Astrocyte (in vitro differentiated cells and primary cell): ENCODE results near the gene TRIM5. TPM values are rescaled to one million over a fixed set of nuclear protein-coding genes. Genes with fewer than 3 reads are reported as not detected.

Source experiments
- DNase-seq: peaks from one replicate; pipeline ENCODE4 v3.0.0-alpha.2; 2010; ENCODE audit warnings: low read depth
- FAIRE-seq: peaks from 2 replicates; lab custom pipeline; 2011; peaks lifted over from hg19 to GRCh38; lab: Jason Lieb, UNC
- H2AFZ ChIP-seq: 2 replicates; pipeline ENCODE4 v1.6.0; 2012; ENCODE audit warnings: low read depth, low read length, inconsistent platforms
- H3K27ac ChIP-seq: 2 replicates; pipeline ENCODE4 v1.5.1; 2011; ENCODE audit warnings: low read depth, low read length, inconsistent platforms
- H3K27me3 ChIP-seq: 2 replicates; pipeline ENCODE4 v1.6.0; 2011; ENCODE audit warnings: low read length, inconsistent platforms; ENCODE audit not compliant: insufficient read depth
- H3K36me3 ChIP-seq: 2 replicates; pipeline ENCODE4 v1.5.1; 2011; ENCODE audit warnings: low read length, inconsistent platforms; ENCODE audit not compliant: insufficient read depth
- H3K4me1 ChIP-seq: 2 replicates; pipeline ENCODE4 v1.5.1; 2011; ENCODE audit warnings: low read length, inconsistent platforms; ENCODE audit not compliant: insufficient read depth
- H3K4me2 ChIP-seq: 2 replicates; pipeline ENCODE4 v1.6.0; 2012; ENCODE audit warnings: low read length, inconsistent platforms
- H3K4me3 ChIP-seq: 2 replicates; pipeline ENCODE4 v1.5.1; 2011; ENCODE audit warnings: low read depth, mild to moderate bottlenecking, low read length, inconsistent platforms; ENCODE audit not compliant: insufficient read depth
- H3K79me2 ChIP-seq: 2 replicates; pipeline ENCODE4 v1.6.0; 2012; ENCODE audit warnings: mild to moderate bottlenecking, low read length, inconsistent platforms; ENCODE audit not compliant: insufficient read depth
- H3K9ac ChIP-seq: 2 replicates; pipeline ENCODE4 v1.6.0; 2012; ENCODE audit warnings: mild to moderate bottlenecking, low read length, inconsistent platforms
- H3K9me3 ChIP-seq: 2 replicates; pipeline ENCODE4 v1.5.1; 2012; ENCODE audit warnings: low read depth, mild to moderate bottlenecking, low read length, inconsistent platforms; ENCODE audit not compliant: insufficient read depth
- H4K20me1 ChIP-seq: 2 replicates; pipeline ENCODE4 v1.6.0; 2012; ENCODE audit warnings: low read length, inconsistent platforms; ENCODE audit not compliant: insufficient read depth
- H3K27ac Mint-ChIP-seq: one replicate; pipeline ENCODE4 v1.8.0; 2021; ENCODE audit warnings: mild to moderate bottlenecking, mixed read lengths; ENCODE audit not compliant: unreplicated experiment
- H3K27me3 Mint-ChIP-seq: one replicate; pipeline ENCODE4 v1.8.0; 2021; ENCODE audit warnings: low read depth, mixed read lengths; ENCODE audit not compliant: unreplicated experiment
- H3K36me3 Mint-ChIP-seq: one replicate; pipeline ENCODE4 v1.8.0; 2021; ENCODE audit warnings: low read depth, mixed read lengths; ENCODE audit not compliant: unreplicated experiment
- H3K4me1 Mint-ChIP-seq: one replicate; pipeline ENCODE4 v1.8.0; 2021; ENCODE audit warnings: low read depth, mixed read lengths; ENCODE audit not compliant: unreplicated experiment
- H3K4me3 Mint-ChIP-seq: one replicate; pipeline ENCODE4 v1.8.0; 2021; ENCODE audit warnings: mild to moderate bottlenecking, moderate library complexity, mixed read lengths; ENCODE audit not compliant: unreplicated experiment
- H3K9me3 Mint-ChIP-seq: one replicate; pipeline ENCODE4 v1.8.0; 2021; ENCODE audit warnings: mild to moderate bottlenecking, mixed read lengths; ENCODE audit not compliant: unreplicated experiment
- CTCF ChIP-seq: IDR thresholded peaks from 2 replicates; pipeline ENCODE4 v1.5.1; 2011; ENCODE audit warnings: low read depth, mild to moderate bottlenecking, inconsistent platforms, low read length, moderate library complexity; ENCODE audit not compliant: insufficient read depth
- EZH2 ChIP-seq: IDR thresholded peaks from 2 replicates; pipeline ENCODE4 v1.6.1; 2012; ENCODE audit warnings: mild to moderate bottlenecking, low read length, inconsistent platforms; ENCODE audit not compliant: insufficient read depth
- total RNA-seq: library from RNA; stranded (reverse); gene quantifications from 2 replicates; pipeline ENCODE4 v1.2.1, GENCODE V29; 2021

The TRIM5 gene
- total RNA-seq, 1 donor from 2014 or later: 55.6 TPM

DNA sequence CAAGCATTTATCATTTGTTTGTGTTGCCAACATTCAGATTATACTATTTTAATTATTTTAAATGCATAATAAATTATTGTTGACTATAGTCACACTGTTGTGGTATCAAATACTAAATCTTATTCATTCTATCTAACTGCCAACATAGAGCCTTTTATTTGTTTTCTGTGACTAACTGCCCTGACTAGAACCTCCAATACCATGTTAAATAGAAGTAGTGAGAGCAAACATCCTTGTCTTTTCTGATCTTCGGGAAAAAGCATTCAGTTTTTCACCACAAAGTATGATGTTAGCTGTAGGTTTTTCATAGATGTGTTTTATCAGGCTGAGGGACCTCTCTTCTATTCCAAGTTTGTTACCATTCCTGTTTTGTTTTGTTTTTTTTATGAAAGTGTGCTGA, 44.9 kb downstream of the TRIM5 start:
- H3K4me3 ChIP-seq: no peak overlapping the region
- TF ChIP-seq CTCF: no peak
- no peak for TF ChIP-seq EZH2
- H3K9ac ChIP-seq: no peak overlapping the region
- H3K9me3 Mint-ChIP-seq: no peaks in the 10 kb centered on the region
- H3K4me1 Mint-ChIP-seq: no peaks in the 10 kb centered on the region
- no peaks in the 10 kb centered on the region for H4K20me1 ChIP-seq
- no peak overlapping the region for H2AFZ ChIP-seq
- no peaks in the 10 kb centered on the region for H3K9me3 ChIP-seq
- H3K27me3 ChIP-seq: no peaks in the 10 kb centered on the region
- no peak for DNase-seq
- H3K36me3 Mint-ChIP-seq: peaks cover 15% of the 10 kb centered on the region
- no peak for FAIRE-seq
- H3K27ac ChIP-seq: no peak overlapping the region
- H3K4me2 ChIP-seq: no peak overlapping the region
- H3K4me3 Mint-ChIP-seq: no peak overlapping the region
- H3K36me3 ChIP-seq: no peaks in the 10 kb centered on the region
- H3K27ac Mint-ChIP-seq: no peak overlapping the region
- H3K4me1 ChIP-seq: no peaks in the 10 kb centered on the region
- no peaks in the 10 kb centered on the region for H3K79me2 ChIP-seq
- H3K27me3 Mint-ChIP-seq: no peaks in the 10 kb centered on the region

GRCh38 chr11:5631969-5632635, 52.8 kb downstream of the TRIM5 start:
- TF ChIP-seq CTCF (no peak), EZH2 (no peak)
- no peak overlapping the region for H3K27ac ChIP-seq
- no peaks in the 10 kb centered on the region for H3K4me1 ChIP-seq
- no peaks in the 10 kb centered on the region for H3K27me3 ChIP-seq
- peaks cover 3% of the 10 kb centered on the region for H3K9me3 Mint-ChIP-seq
- H3K36me3 ChIP-seq: no peaks in the 10 kb centered on the region
- H3K4me3 Mint-ChIP-seq: no peak overlapping the region
- no peaks in the 10 kb centered on the region for H3K79me2 ChIP-seq
- H3K9me3 ChIP-seq: no peaks in the 10 kb centered on the region
- no peak overlapping the region for H3K4me2 ChIP-seq
- H3K4me3 ChIP-seq: no peak overlapping the region
- H3K27ac Mint-ChIP-seq: no peak overlapping the region
- DNase-seq (no peak), FAIRE-seq (no peak)
- H4K20me1 ChIP-seq: no peaks in the 10 kb centered on the region
- H3K27me3 Mint-ChIP-seq: no peaks in the 10 kb centered on the region
- no peak overlapping the region for H3K9ac ChIP-seq
- peaks cover 8% of the 10 kb centered on the region for H3K36me3 Mint-ChIP-seq
- no peak overlapping the region for H2AFZ ChIP-seq
- H3K4me1 Mint-ChIP-seq: peaks cover 3% of the 10 kb centered on the region

GRCh38 chr11:5631417-5631816, 53.5 kb downstream of the TRIM5 start:
- Mint-ChIP-seq H3K36me3 (peaks cover 8% of the 10 kb centered on the region), H3K27me3 (no peaks in the 10 kb centered on the region), H3K4me1 (peaks cover 6% of the 10 kb centered on the region), H3K9me3 (peaks cover 3% of the 10 kb centered on the region), H3K27ac (no peak overlapping the region), H3K4me3 (no peak overlapping the region)
- H3K4me1 ChIP-seq: no peaks in the 10 kb centered on the region
- no peaks in the 10 kb centered on the region for H3K36me3 ChIP-seq
- TF ChIP-seq EZH2 (no peak), CTCF (no peak)
- H3K27ac ChIP-seq: no peak overlapping the region
- no peaks in the 10 kb centered on the region for H3K9me3 ChIP-seq
- DNase-seq (no peak), FAIRE-seq (no peak)
- no peaks in the 10 kb centered on the region for H4K20me1 ChIP-seq
- H3K27me3 ChIP-seq: no peaks in the 10 kb centered on the region
- no peaks in the 10 kb centered on the region for H3K79me2 ChIP-seq
- no peak overlapping the region for H3K9ac ChIP-seq
- no peak overlapping the region for H3K4me3 ChIP-seq
- H3K4me2 ChIP-seq: no peak overlapping the region
- no peak overlapping the region for H2AFZ ChIP-seq
